ENCODE results near the gene SLC25A23.

The SLC25A23 gene

DNA sequence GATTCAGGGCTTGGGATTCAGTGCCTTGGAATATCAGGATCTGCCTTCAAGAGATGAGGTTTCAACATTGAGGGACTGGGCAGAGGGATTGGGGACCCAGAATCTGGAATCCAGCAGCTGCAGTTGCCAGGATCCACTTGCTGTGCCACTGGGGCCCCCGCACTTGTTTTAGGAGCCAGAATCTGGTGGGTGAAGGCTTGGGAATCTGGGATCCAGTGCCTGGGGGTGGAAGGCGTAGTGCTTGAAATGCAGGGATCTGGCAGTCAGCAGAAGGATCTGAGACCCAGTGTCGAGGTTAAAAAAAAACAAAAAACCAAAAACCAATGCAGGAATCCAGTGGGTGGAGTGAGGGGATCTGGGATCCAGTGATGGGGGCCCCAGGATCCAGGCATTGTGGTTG lies 18.7 kb downstream of the SLC25A23 start (continued):
- TF ChIP-seq, protein P1, sequence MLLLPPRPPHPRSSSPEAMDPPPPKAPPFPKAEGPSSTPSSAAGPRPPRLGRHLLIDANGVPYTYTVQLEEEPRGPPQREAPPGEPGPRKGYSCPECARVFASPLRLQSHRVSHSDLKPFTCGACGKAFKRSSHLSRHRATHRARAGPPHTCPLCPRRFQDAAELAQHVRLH (tag by site-specific recombination; IDR thresholded peaks at IDR 0.05): no peak
- no peak for TF ChIP-seq ZNF600 (tag by site-specific recombination; IDR thresholded peaks at IDR 0.05)
- TF ChIP-seq ZNF792 (tag by site-specific recombination; IDR thresholded peaks at IDR 0.05): no peak
- no peak for TF ChIP-seq ZNF366 (tag by site-specific recombination; conservative IDR thresholded peaks at IDR 0.05)
- TF ChIP-seq ZNF670 (tag by site-specific recombination; IDR thresholded peaks at IDR 0.05; ENCODE audit: low read depth): no peak

DNA sequence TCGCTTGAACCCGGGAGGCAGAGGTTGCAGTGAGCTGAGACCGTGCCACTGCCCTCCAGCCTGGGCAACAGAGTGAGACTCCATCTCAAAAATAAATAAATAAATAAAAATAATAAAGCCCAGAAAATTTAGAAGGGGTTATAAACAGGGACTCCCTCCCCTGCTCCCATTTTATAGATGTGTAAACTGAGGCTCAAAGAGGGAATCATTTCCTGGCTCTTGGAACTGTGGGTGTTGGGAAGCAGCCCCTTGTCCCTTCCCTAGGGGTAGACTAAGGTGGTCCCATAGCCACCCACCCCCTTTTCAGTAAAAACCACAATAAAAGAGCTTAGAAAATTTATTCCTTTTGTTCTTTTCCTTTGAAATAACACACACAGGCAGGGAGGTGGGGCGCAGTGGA lies 19.8 kb downstream of the SLC25A23 start:
- POLR2A ChIA-PET: no interaction called here
- no peak for TF ChIP-seq ZNF521 (tag by site-specific recombination; IDR thresholded peaks at IDR 0.05)
- TF ChIP-seq ZNF157 (tag by site-specific recombination; IDR thresholded peaks at IDR 0.05): no peak
- TF ChIP-seq ZNF785 (tag by site-specific recombination; IDR thresholded peaks at IDR 0.05): no peak
- no peak for TF ChIP-seq ZNF24 (tag by site-specific recombination; IDR thresholded peaks at IDR 0.05)
- TF ChIP-seq, protein P2, sequence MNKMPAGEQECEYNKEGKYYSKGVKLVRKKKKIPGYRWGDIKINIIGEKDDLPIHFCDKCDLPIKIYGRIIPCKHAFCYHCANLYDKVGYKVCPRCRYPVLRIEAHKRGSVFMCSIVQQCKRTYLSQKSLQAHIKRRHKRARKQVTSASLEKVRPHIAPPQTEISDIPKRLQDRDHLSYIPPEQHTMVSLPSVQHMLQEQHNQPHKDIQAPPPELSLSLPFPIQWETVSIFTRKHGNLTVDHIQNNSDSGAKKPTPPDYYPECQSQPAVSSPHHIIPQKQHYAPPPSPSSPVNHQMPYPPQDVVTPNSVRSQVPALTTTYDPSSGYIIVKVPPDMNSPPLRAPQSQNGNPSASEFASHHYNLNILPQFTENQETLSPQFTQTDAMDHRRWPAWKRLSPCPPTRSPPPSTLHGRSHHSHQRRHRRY (tag by site-specific recombination; IDR thresholded peaks at IDR 0.05): no peak
- no peak for TF ChIP-seq ZNF114 (tag by site-specific recombination; IDR thresholded peaks at IDR 0.05)
- TF ChIP-seq, protein P3, sequence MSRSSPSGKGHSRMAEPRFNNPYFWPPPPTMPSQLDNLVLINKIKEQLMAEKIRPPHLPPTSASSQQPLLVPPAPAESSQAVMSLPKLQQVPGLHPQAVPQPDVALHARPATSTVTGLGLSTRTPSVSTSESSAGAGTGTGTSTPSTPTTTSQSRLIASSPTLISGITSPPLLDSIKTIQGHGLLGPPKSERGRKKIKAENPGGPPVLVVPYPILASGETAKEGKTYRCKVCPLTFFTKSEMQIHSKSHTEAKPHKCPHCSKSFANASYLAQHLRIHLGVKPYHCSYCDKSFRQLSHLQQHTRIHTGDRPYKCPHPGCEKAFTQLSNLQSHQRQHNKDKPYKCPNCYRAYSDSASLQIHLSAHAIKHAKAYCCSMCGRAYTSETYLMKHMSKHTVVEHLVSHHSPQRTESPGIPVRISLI (tag by site-specific recombination; IDR thresholded peaks at IDR 0.05): no peak
- no peak overlapping the region for H3K27ac ChIP-seq (ENCODE audit: extremely low read depth, low read depth, low read length)
- H3K4me3 ChIP-seq (ENCODE audit: low read depth, low read length): no peak overlapping the region
- H3K4me1 ChIP-seq (ENCODE audit: control insufficient read depth, insufficient read depth, low read length): no peaks in the 10 kb centered on the region
- H3K36me3 ChIP-seq (ENCODE audit: control insufficient read depth in 2 of 2, insufficient read depth in 1 of 2, low read length in 2 of 2): no peaks in the 10 kb centered on the region; a peak in 1 of 3 replicates
- CTCF ChIA-PET: interaction anchor here (0.5 kb wide), 2 partner anchors 17 to 65 kb away, joined by 4 read pairs; no protein-coding TSS in a partner anchor
- no peaks in the 10 kb centered on the region for H3K9me3 ChIP-seq (ENCODE audit: control insufficient read depth, insufficient read depth, low read depth, low read length)

DNA sequence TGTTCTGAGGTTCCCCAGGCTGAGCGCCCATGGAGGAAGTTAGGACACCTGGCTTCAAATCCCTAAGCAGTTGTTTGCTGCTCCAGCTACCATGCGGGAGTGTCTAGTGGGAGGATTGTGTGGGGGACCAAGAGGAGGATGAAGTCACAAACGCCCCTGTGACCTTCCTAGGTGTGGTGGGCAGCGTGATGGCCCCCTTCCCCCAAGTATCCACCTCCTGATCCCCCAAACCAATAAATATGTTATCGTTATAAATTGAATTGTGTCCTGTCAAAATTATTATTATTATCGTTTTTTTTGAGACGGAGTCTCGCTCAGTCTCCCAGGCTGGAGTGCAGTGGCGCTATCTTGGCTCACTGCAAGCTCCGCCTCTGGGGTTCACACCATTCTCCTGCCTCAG lies 25.9 kb downstream of the SLC25A23 start, which contains the start of gene SLC25A41:
Gene SLC25A41, minus strand, starts transcription at position 101 of the 400 bp plus-strand sequence. Its CDS starts 70 bp downstream, at position 31.
- ChIA-PET CTCF (no interaction called here), POLR2A (no interaction called here)
- Histone ChIP-seq H3K9me3 (ENCODE audit: control insufficient read depth, insufficient read depth, low read depth, low read length) (no peaks in the 10 kb centered on the region), H3K36me3 (ENCODE audit: control insufficient read depth in 2 of 2, insufficient read depth in 1 of 2, low read length in 2 of 2) (no peaks in the 10 kb centered on the region), H3K4me1 (ENCODE audit: control insufficient read depth, insufficient read depth, low read length) (no peaks in the 10 kb centered on the region), H3K4me3 (ENCODE audit: low read depth, low read length) (no peak within 1 kb of the TSS), H3K27ac (ENCODE audit: extremely low read depth, low read depth, low read length) (no peak within 1 kb of the TSS)
- TF ChIP-seq ZNF211 (tag by site-specific recombination; IDR thresholded peaks at IDR 0.05; ENCODE audit: low read depth) (no peak), ZNF140 (tag by site-specific recombination; IDR thresholded peaks at IDR 0.05) (no peak), ZNF658 (tag by site-specific recombination; IDR thresholded peaks at IDR 0.05) (no peak), KLF7 (tag by site-specific recombination; IDR thresholded peaks at IDR 0.05; ENCODE audit: borderline replicate concordance) (no peak), ZNF837 (tag by site-specific recombination; IDR thresholded peaks at IDR 0.05) (no peak), ZNF560 (tag by site-specific recombination; IDR thresholded peaks at IDR 0.05; ENCODE audit: borderline replicate concordance) (no peak), ZNF660 (tag by site-specific recombination; IDR thresholded peaks at IDR 0.05) (no peak)
- TF ChIP-seq, protein P4, sequence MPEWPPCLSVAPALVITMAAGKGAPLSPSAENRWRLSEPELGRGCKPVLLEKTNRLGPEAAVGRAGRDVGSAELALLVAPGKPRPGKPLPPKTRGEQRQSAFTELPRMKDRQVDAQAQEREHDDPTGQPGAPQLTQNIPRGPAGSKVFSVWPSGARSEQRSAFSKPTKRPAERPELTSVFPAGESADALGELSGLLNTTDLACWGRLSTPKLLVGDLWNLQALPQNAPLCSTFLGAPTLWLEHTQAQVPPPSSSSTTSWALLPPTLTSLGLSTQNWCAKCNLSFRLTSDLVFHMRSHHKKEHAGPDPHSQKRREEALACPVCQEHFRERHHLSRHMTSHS (tag by site-specific recombination; IDR thresholded peaks at IDR 0.05): no peak
- TF ChIP-seq, protein P5, sequence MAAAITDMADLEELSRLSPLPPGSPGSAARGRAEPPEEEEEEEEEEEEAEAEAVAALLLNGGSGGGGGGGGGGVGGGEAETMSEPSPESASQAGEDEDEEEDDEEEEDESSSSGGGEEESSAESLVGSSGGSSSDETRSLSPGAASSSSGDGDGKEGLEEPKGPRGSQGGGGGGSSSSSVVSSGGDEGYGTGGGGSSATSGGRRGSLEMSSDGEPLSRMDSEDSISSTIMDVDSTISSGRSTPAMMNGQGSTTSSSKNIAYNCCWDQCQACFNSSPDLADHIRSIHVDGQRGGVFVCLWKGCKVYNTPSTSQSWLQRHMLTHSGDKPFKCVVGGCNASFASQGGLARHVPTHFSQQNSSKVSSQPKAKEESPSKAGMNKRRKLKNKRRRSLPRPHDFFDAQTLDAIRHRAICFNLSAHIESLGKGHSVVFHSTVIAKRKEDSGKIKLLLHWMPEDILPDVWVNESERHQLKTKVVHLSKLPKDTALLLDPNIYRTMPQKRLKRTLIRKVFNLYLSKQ (tag by site-specific recombination; IDR thresholded peaks at IDR 0.05; ENCODE audit: borderline replicate concordance): no peak
- TF ChIP-seq, protein P6, sequence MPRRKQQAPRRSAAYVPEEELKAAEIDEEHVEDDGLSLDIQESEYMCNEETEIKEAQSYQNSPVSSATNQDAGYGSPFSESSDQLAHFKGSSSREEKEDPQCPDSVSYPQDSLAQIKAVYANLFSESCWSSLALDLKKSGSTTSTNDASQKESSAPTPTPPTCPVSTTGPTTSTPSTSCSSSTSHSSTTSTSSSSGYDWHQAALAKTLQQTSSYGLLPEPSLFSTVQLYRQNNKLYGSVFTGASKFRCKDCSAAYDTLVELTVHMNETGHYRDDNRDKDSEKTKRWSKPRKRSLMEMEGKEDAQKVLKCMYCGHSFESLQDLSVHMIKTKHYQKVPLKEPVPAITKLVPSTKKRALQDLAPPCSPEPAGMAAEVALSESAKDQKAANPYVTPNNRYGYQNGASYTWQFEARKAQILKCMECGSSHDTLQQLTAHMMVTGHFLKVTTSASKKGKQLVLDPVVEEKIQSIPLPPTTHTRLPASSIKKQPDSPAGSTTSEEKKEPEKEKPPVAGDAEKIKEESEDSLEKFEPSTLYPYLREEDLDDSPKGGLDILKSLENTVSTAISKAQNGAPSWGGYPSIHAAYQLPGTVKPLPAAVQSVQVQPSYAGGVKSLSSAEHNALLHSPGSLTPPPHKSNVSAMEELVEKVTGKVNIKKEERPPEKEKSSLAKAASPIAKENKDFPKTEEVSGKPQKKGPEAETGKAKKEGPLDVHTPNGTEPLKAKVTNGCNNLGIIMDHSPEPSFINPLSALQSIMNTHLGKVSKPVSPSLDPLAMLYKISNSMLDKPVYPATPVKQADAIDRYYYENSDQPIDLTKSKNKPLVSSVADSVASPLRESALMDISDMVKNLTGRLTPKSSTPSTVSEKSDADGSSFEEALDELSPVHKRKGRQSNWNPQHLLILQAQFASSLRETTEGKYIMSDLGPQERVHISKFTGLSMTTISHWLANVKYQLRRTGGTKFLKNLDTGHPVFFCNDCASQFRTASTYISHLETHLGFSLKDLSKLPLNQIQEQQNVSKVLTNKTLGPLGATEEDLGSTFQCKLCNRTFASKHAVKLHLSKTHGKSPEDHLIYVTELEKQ (tag by site-specific recombination; IDR thresholded peaks at IDR 0.05; ENCODE audit: borderline replicate concordance): no peak
- TF ChIP-seq, protein P7, sequence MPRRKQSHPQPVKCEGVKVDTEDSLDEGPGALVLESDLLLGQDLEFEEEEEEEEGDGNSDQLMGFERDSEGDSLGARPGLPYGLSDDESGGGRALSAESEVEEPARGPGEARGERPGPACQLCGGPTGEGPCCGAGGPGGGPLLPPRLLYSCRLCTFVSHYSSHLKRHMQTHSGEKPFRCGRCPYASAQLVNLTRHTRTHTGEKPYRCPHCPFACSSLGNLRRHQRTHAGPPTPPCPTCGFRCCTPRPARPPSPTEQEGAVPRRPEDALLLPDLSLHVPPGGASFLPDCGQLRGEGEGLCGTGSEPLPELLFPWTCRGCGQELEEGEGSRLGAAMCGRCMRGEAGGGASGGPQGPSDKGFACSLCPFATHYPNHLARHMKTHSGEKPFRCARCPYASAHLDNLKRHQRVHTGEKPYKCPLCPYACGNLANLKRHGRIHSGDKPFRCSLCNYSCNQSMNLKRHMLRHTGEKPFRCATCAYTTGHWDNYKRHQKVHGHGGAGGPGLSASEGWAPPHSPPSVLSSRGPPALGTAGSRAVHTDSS (tag by site-specific recombination; IDR thresholded peaks at IDR 0.05): no peak

Measured in HEK293 (cell line).